ENCODE results near the gene PACRG. TPM values are rescaled to one million over a fixed set of nuclear protein-coding genes. Genes with fewer than 3 reads are reported as not detected.

The PACRG gene
- total RNA-seq, 1 donor from 2014 or later: 2.4 TPM

DNA sequence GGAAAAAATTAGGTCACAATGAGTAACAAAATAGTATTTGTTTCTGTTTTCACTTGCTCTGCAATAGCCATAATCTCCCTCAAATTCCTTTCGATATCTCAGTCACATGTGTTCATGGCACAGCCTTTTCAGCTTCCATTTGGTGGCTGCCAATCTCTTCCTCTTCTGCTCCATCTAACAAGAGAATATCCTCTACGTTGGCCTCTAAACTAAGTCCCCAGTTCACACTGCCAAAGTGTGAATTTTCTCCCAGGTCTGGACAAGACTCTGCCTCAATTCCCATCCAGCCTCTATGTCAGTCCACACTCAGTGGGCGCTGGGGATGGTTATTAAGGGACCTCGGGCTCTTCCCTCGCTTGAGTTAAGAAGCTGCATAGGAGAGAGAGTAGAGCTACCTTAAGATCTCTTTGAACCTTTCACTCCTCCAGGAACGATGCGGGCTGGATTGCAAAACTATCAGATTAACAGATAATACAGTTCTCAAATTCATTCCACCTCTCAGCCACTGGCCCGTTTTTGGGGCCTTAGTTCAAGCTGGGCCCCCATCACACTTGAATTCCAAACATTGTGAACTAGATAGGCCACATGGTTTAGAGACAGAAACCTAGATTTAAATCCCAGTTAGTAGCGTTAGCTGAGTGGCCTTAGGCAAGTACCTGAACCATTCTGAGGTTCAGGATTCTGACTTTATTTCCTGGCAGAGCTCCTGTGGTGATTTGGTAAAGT lies 436.6 kb downstream of the PACRG start:
- Mint-ChIP-seq H3K4me3 (ENCODE audit: low read depth) (no peak overlapping the region), H3K4me1 (ENCODE audit: low read depth) (peaks cover 4% of the 10 kb centered on the region), H3K27me3 (no peaks in the 10 kb centered on the region), H3K36me3 (ENCODE audit: insufficient read depth) (no peaks in the 10 kb centered on the region), H3K27ac (no peak overlapping the region), H3K9me3 (ENCODE audit: low read depth) (peaks cover 4% of the 10 kb centered on the region)
- TF ChIP-seq, protein P1, sequence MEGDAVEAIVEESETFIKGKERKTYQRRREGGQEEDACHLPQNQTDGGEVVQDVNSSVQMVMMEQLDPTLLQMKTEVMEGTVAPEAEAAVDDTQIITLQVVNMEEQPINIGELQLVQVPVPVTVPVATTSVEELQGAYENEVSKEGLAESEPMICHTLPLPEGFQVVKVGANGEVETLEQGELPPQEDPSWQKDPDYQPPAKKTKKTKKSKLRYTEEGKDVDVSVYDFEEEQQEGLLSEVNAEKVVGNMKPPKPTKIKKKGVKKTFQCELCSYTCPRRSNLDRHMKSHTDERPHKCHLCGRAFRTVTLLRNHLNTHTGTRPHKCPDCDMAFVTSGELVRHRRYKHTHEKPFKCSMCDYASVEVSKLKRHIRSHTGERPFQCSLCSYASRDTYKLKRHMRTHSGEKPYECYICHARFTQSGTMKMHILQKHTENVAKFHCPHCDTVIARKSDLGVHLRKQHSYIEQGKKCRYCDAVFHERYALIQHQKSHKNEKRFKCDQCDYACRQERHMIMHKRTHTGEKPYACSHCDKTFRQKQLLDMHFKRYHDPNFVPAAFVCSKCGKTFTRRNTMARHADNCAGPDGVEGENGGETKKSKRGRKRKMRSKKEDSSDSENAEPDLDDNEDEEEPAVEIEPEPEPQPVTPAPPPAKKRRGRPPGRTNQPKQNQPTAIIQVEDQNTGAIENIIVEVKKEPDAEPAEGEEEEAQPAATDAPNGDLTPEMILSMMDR (IDR thresholded peaks at IDR 0.05; ENCODE audit: unreplicated experiment): no peak
- no peak for DNase-seq (ENCODE audit: low spot score, unreplicated experiment)

GRCh38 chr6:163165155-163165910 lies 437.6 kb downstream of the PACRG start:
- Mint-ChIP-seq H3K4me1 (ENCODE audit: low read depth) (peaks cover 4% of the 10 kb centered on the region), H3K4me3 (ENCODE audit: low read depth) (no peak overlapping the region), H3K36me3 (ENCODE audit: insufficient read depth) (no peaks in the 10 kb centered on the region), H3K27ac (no peak overlapping the region), H3K9me3 (ENCODE audit: low read depth) (peaks cover 4% of the 10 kb centered on the region), H3K27me3 (no peaks in the 10 kb centered on the region)
- no peak for DNase-seq (ENCODE audit: low spot score, unreplicated experiment)
- TF ChIP-seq, protein P1 (IDR thresholded peaks at IDR 0.05; ENCODE audit: unreplicated experiment): no peak

GRCh38 chr6:163165922-163166321 lies 438.1 kb downstream of the PACRG start:
- DNase-seq (ENCODE audit: low spot score, unreplicated experiment): no peak
- H3K9me3 Mint-ChIP-seq (ENCODE audit: low read depth): peaks cover 8% of the 10 kb centered on the region
- TF ChIP-seq, protein P1 (IDR thresholded peaks at IDR 0.05; ENCODE audit: unreplicated experiment): no peak
- no peaks in the 10 kb centered on the region for H3K27me3 Mint-ChIP-seq
- peaks cover 4% of the 10 kb centered on the region for H3K4me1 Mint-ChIP-seq (ENCODE audit: low read depth)
- no peak overlapping the region for H3K27ac Mint-ChIP-seq
- no peak overlapping the region for H3K4me3 Mint-ChIP-seq (ENCODE audit: low read depth)
- H3K36me3 Mint-ChIP-seq (ENCODE audit: insufficient read depth): peaks cover 1% of the 10 kb centered on the region

GRCh38 chr6:163166507-163166906 lies 438.7 kb downstream of the PACRG start:
- TF ChIP-seq, protein P1 (IDR thresholded peaks at IDR 0.05; ENCODE audit: unreplicated experiment): no peak
- H3K36me3 Mint-ChIP-seq (ENCODE audit: insufficient read depth): peaks cover 1% of the 10 kb centered on the region
- peaks cover 8% of the 10 kb centered on the region for H3K9me3 Mint-ChIP-seq (ENCODE audit: low read depth)
- no peak overlapping the region for H3K4me3 Mint-ChIP-seq (ENCODE audit: low read depth)
- H3K27ac Mint-ChIP-seq: no peak overlapping the region
- H3K4me1 Mint-ChIP-seq (ENCODE audit: low read depth): peaks cover 4% of the 10 kb centered on the region
- no peaks in the 10 kb centered on the region for H3K27me3 Mint-ChIP-seq
- DNase-seq (ENCODE audit: low spot score, unreplicated experiment): no peak

DNA sequence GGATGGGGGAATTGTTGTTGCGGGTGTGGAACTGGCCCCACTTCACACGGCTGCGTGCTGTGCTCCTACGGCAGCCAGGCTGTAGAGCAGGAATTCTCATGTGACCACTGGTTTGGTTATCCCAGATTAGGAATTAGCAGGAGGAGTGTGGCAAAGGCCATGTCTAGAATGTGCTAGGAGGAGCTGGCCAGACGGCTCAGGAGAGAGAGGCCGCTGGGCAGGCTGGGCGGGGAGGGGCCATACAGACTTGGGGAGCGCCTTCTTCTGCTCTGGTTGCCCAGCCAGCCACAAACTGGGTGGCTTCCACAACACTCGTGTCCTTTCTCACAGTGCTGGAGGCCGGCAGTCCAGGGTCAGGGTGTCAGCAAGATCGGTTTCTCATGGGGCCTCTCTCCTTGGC lies 441.7 kb downstream of the PACRG start:
- H3K27me3 Mint-ChIP-seq: no peaks in the 10 kb centered on the region

More for the DNA sequence above, 441.7 kb downstream of the PACRG start:
- H3K4me1 Mint-ChIP-seq (ENCODE audit: low read depth): no peaks in the 10 kb centered on the region
- H3K4me3 Mint-ChIP-seq (ENCODE audit: low read depth): no peak overlapping the region
- no peak for DNase-seq (ENCODE audit: low spot score, unreplicated experiment)
- peaks cover 8% of the 10 kb centered on the region for H3K9me3 Mint-ChIP-seq (ENCODE audit: low read depth)
- TF ChIP-seq, protein P1 (IDR thresholded peaks at IDR 0.05; ENCODE audit: unreplicated experiment): no peak
- no peak overlapping the region for H3K27ac Mint-ChIP-seq
- peaks cover 1% of the 10 kb centered on the region for H3K36me3 Mint-ChIP-seq (ENCODE audit: insufficient read depth)

All from progenitor cell of endocrine pancreas (in vitro differentiated cells).